ENCODE data around the gene E2F6. TPM values are rescaled to one million over a fixed set of nuclear protein-coding genes. Genes with fewer than 3 reads are reported as not detected.

Gene E2F6
- total RNA-seq, 4 donors from 2014 or later: 6.0 to 19.8 (median 6.9) TPM

DNA sequence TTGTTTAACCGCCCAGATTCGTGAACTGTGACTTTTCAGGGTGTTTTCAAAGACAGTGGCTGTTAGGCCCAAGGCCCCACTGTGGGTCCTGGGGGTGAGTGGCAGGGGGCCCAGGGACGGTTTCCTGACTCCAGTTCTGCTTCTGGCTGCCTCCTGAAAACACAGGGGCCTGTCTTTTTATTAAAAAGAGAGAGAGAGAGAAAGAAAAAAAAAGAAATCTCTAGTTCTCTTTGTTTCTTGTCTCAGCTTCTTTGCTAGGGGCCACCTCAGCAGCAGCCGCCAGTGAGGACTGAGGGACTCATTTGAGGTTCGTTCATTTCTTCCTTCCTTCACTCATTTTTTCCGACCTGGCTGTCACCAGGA is 15.4 kb upstream of the E2F6 start:
- intact Hi-C loops (cut with DNase I; ENCODE audit: low total_unique reads): no loop called here

DNA sequence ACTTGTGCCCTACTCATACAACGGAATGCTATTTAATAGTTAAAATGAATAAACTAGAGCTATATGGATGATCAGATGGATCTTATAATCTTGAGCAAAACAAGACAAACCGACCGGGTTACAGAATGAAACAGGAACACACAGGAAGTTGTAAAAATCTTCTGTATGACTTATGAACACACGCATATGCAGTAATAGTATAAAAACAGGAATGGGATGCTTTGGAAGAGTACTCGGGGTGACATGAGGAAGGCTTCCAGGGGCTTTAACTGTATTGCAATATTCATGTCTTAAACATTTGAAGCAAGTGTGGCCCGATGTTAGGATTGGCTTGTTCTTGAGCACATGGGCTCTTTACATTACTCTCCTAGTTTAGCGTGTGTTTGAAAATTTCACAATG is 14.9 kb upstream of the E2F6 start:
- intact Hi-C loops (cut with DNase I; ENCODE audit: low total_unique reads) (no loop called here), in situ Hi-C loops (cut with MboI; ENCODE audit: low pct_ligation_motif_present in 1 of 4, low pct_unique_long_range_greater_than_20kb in 1 of 4, low sequenced_read_pairs in 3 of 4) (loop anchor here in 2 of 4 donors (25.0 kb wide), 1 partner anchor 306 kb away; no protein-coding TSS in a partner anchor)
- Histone ChIP-seq H3K36me3 (no peaks in the 10 kb centered on the region), H3K9me3 (no peaks in the 10 kb centered on the region), H3K27me3 (peaks cover 64% of the 10 kb centered on the region), H3K4me3 (no peak overlapping the region), H3K4me1 (peaks cover 0 to 18% (median 11%) of the 10 kb centered on the region in 4 donors), H3K27ac (no peak overlapping the region)
- no peak for DNase-seq
- 52 to 66% methylated on average over 7 of the region's 7 CpGs for WGBS, 2 donors (ENCODE audit: low coverage in 1 of 2)
- TF ChIP-seq, protein P1, sequence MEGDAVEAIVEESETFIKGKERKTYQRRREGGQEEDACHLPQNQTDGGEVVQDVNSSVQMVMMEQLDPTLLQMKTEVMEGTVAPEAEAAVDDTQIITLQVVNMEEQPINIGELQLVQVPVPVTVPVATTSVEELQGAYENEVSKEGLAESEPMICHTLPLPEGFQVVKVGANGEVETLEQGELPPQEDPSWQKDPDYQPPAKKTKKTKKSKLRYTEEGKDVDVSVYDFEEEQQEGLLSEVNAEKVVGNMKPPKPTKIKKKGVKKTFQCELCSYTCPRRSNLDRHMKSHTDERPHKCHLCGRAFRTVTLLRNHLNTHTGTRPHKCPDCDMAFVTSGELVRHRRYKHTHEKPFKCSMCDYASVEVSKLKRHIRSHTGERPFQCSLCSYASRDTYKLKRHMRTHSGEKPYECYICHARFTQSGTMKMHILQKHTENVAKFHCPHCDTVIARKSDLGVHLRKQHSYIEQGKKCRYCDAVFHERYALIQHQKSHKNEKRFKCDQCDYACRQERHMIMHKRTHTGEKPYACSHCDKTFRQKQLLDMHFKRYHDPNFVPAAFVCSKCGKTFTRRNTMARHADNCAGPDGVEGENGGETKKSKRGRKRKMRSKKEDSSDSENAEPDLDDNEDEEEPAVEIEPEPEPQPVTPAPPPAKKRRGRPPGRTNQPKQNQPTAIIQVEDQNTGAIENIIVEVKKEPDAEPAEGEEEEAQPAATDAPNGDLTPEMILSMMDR (IDR thresholded peaks at IDR 0.05): no peak
- no peak for TF ChIP-seq POLR2AphosphoS5 (IDR thresholded peaks at IDR 0.05)

More for the DNA sequence above, 15.4 kb upstream of the E2F6 start:
- Histone ChIP-seq H3K4me1 (peaks cover 0 to 18% (median 11%) of the 10 kb centered on the region in 4 donors), H3K27ac (no peak overlapping the region), H3K27me3 (peaks cover 69% of the 10 kb centered on the region), H3K9me3 (no peaks in the 10 kb centered on the region), H3K36me3 (no peaks in the 10 kb centered on the region), H3K4me3 (no peak overlapping the region)
- 78 to 84% methylated on average over 4 to 6 of the region's 6 CpGs for WGBS, 2 donors (ENCODE audit: low coverage in 1 of 2)
- no peak for DNase-seq
- TF ChIP-seq, protein P1 (IDR thresholded peaks at IDR 0.05): no peak
- no peak for TF ChIP-seq POLR2A (IDR thresholded peaks at IDR 0.05)
- TF ChIP-seq EP300 (IDR thresholded peaks at IDR 0.05; ENCODE audit: low read depth): no peak
- TF ChIP-seq POLR2AphosphoS5 (IDR thresholded peaks at IDR 0.05): no peak
- in situ Hi-C loops (cut with MboI; ENCODE audit: low pct_ligation_motif_present in 1 of 4, low pct_unique_long_range_greater_than_20kb in 1 of 4, low sequenced_read_pairs in 3 of 4): loop anchor here in 2 of 4 donors (25.0 kb wide), 1 partner anchor 306 kb away; no protein-coding TSS in a partner anchor

DNA sequence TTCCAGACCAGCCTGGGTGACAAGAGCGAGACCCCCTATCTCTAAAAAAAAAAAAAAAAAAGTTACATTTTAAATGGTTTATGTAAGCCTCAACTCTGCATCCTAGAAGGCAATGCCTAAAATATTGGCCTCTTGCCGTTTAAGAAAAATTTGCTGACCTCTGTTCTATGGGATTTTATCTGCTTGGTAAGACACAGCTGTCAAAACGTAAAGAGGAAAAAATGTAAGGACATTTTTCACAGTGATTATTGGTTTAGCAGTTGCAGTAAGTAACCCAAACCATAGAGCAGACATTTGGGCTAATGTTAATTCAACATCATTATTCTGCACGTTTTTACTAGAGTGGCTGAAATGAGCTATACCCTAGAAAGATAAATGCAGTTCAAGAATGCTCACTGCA is 14.4 kb upstream of the E2F6 start:
- in situ Hi-C loops (cut with MboI; ENCODE audit: low pct_ligation_motif_present in 1 of 4, low pct_unique_long_range_greater_than_20kb in 1 of 4, low sequenced_read_pairs in 3 of 4): loop anchor here in 2 of 4 donors (25.0 kb wide), 1 partner anchor 307 kb away; no protein-coding TSS in a partner anchor
- Histone ChIP-seq H3K27me3 (peaks cover 62% of the 10 kb centered on the region), H3K9me3 (no peaks in the 10 kb centered on the region), H3K27ac (no peak overlapping the region), H3K4me3 (no peak overlapping the region), H3K4me1 (peaks cover 0 to 18% (median 11%) of the 10 kb centered on the region in 4 donors), H3K36me3 (no peaks in the 10 kb centered on the region)
- DNase-seq: no peak
- WGBS, 2 donors (ENCODE audit: low coverage in 1 of 2): 55 to 58% methylated on average over 4 of the region's 4 CpGs
- intact Hi-C loops (cut with DNase I; ENCODE audit: low total_unique reads): no loop called here
- no peak for TF ChIP-seq POLR2A (IDR thresholded peaks at IDR 0.05)
- no peak for TF ChIP-seq POLR2AphosphoS5 (IDR thresholded peaks at IDR 0.05)
- TF ChIP-seq, protein P1 (IDR thresholded peaks at IDR 0.05): no peak
- no peak for TF ChIP-seq EP300 (IDR thresholded peaks at IDR 0.05; ENCODE audit: low read depth)

DNA sequence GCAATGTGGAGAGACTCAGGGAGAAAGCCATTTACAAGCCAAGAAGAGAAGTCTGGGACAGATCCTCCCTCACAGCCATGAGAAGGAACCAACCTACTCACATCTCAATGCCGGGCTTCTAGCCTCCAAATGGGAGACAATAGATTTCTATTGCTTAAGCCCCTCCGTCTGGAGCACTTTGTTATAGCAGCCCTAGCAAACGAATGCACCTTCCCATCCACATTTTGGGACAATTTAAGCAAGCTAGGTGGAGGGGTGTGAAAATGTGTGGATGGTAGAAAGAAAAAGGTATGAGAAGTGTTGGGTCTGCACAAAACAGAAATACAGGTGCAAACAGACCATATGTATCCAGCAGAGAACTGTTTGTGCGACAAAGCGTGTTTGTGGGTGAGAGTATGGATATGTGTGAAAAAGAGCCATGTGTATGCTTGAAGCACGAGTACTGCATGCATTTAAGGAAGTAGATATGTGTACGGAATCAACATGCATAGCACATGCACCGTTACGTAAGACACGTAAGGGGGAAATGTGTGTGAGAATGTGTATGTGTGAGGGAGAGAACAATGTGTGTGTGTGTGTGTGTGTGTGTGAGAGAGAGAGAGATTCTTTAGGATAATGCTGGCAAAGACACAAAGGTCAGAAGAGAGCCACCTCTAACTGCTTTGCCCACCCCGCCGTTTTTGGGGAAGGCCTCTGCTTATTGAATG is 13.1 kb upstream of the E2F6 start:
- no peaks in the 10 kb centered on the region for H3K9me3 ChIP-seq
- TF ChIP-seq, protein P1 (IDR thresholded peaks at IDR 0.05): no peak
- TF ChIP-seq EP300 (IDR thresholded peaks at IDR 0.05; ENCODE audit: low read depth) (no peak), POLR2A (IDR thresholded peaks at IDR 0.05) (no peak), POLR2AphosphoS5 (IDR thresholded peaks at IDR 0.05) (no peak)
- no peaks in the 10 kb centered on the region for H3K36me3 ChIP-seq
- no peak for DNase-seq
- H3K4me1 ChIP-seq: peaks cover 0 to 15% (median 11%) of the 10 kb centered on the region in 4 donors
- 76 to 77% methylated on average over 10 to 12 of the region's 12 CpGs for WGBS, 2 donors (ENCODE audit: low coverage in 1 of 2)
- no peak overlapping the region for H3K4me3 ChIP-seq
- in situ Hi-C loops (cut with MboI; ENCODE audit: low pct_ligation_motif_present in 1 of 4, low pct_unique_long_range_greater_than_20kb in 1 of 4, low sequenced_read_pairs in 3 of 4) (loop anchor here (5.0 to 25.0 kb wide), 4 partner anchors 98 to 308 kb away; no protein-coding TSS in a partner anchor), intact Hi-C loops (cut with DNase I; ENCODE audit: low total_unique reads) (loop anchor here (5.0 kb wide), 1 partner anchor 103 kb away; no protein-coding TSS in a partner anchor)
- no peak overlapping the region for H3K27ac ChIP-seq
- peaks cover 51% of the 10 kb centered on the region for H3K27me3 ChIP-seq
